HG03060 (cell line): ENCODE data around the gene PHKA1.
"Not testable (repeated sequence)": the region's sequence is repeated elsewhere in the genome, so short reads cannot be mapped to it uniquely, and the experiment has no call there.

ENCODE experiments used
- ATAC-seq: cut with Tn5 transposase; IDR thresholded peaks from one replicate; pipeline ENCODE4 v1.9.1; 2021; ENCODE audit warnings: low read depth, moderate number of reproducible peaks; ENCODE audit not compliant: unreplicated experiment

PHKA1 gene

GRCh38 chrX:72713599-72714477 lies at the start of gene PHKA1:
TSS of gene PHKA1 (minus strand) at chrX:72714306. CDS start at chrX:72713880, 426 bp downstream.
- not testable (repeated sequence) for ATAC-seq

- not testable (repeated sequence) for ATAC-seq
Measured at GRCh38 chrX:72760454-72760853, 46.3 kb upstream of the PHKA1 start.

GRCh38 chrX:72748545-72748944 lies 34.4 kb upstream of the PHKA1 start:
- ATAC-seq: not testable (repeated sequence)

- ATAC-seq: not testable (repeated sequence)
Measured at GRCh38 chrX:72745546-72745945, 31.4 kb upstream of the PHKA1 start.

GRCh38 chrX:72735561-72735960 lies 21.5 kb upstream of the PHKA1 start:
- no peak for ATAC-seq

- not testable (repeated sequence) for ATAC-seq
Measured at GRCh38 chrX:72733636-72734035, 19.5 kb upstream of the PHKA1 start.

- ATAC-seq: no peak
Measured at GRCh38 chrX:72727846-72728245, 13.7 kb upstream of the PHKA1 start.

- no peak for ATAC-seq
Measured at GRCh38 chrX:72716766-72717165, 2.7 kb upstream of the PHKA1 start.

- no peak for ATAC-seq
Measured at GRCh38 chrX:72715546-72715945, 1.4 kb upstream of the PHKA1 start.

GRCh38 chrX:72714478-72714916 lies 391 bp upstream of the PHKA1 start:
- ATAC-seq: no peak

GRCh38 chrX:72713130-72713529 lies 976 bp downstream of the PHKA1 start:
- ATAC-seq: no peak

GRCh38 chrX:72712094-72712755 lies 1.9 kb downstream of the PHKA1 start:
- no peak for ATAC-seq

GRCh38 chrX:72705814-72706213 lies 8.3 kb downstream of the PHKA1 start:
- ATAC-seq: no peak

GRCh38 chrX:72705111-72705510 lies 9.0 kb downstream of the PHKA1 start:
- ATAC-seq: no peak

- ATAC-seq: no peak
Measured at GRCh38 chrX:72694170-72694569, 19.9 kb downstream of the PHKA1 start.

- ATAC-seq: no peak
Measured at GRCh38 chrX:72693477-72693876, 20.6 kb downstream of the PHKA1 start.

GRCh38 chrX:72687396-72687795 lies 26.7 kb downstream of the PHKA1 start:
- no peak for ATAC-seq

- ATAC-seq: no peak
Measured at GRCh38 chrX:72685810-72686456, 28.2 kb downstream of the PHKA1 start.

GRCh38 chrX:72685018-72685417 lies 29.1 kb downstream of the PHKA1 start:
- no peak for ATAC-seq

- no peak for ATAC-seq
Measured at GRCh38 chrX:72683631-72684030, 30.5 kb downstream of the PHKA1 start.

- ATAC-seq: no peak
Measured at GRCh38 chrX:72676465-72676864, 37.6 kb downstream of the PHKA1 start.
